WTC11 (cell line): Measurements from ENCODE around the gene VEGFC.

Experiments used
- CREB1 ChIP-seq: sonication (generic); formaldehyde crosslinking; IDR thresholded peaks from 2 replicates; pipeline ENCODE4 v1.8.0; 2023; ENCODE audit warnings: mild to moderate bottlenecking, missing genetic modification reagents
- CREM ChIP-seq: sonication (generic); formaldehyde crosslinking; IDR thresholded peaks from 2 replicates; pipeline ENCODE4 v1.8.1; 2022; ENCODE audit warnings: mild to moderate bottlenecking, missing genetic modification reagents, moderate library complexity
- IRF1 ChIP-seq: sonication (generic); formaldehyde crosslinking; IDR thresholded peaks from 2 replicates; pipeline ENCODE4 v1.8.0; 2023; ENCODE audit warnings: missing genetic modification reagents
- SP1 ChIP-seq: sonication (generic); formaldehyde crosslinking; conservative IDR thresholded peaks from 2 replicates; pipeline ENCODE4 v1.8.1; 2022; ENCODE audit warnings: missing genetic modification reagents
- TF ChIP-seq, protein P1 (sequence below): sonication (generic); formaldehyde crosslinking; IDR thresholded peaks from 2 replicates; pipeline ENCODE4 v1.8.1; 2023; ENCODE audit warnings: mild to moderate bottlenecking, missing genetic modification reagents
- TF ChIP-seq, protein P2 (sequence below): fragments of 200-600 bp; IDR thresholded peaks from 2 replicates; pipeline ENCODE4 v1.8.0; 2022; ENCODE audit warnings: antibody characterized with exemption
- TF ChIP-seq, protein P3 (sequence below): sonication (generic); formaldehyde crosslinking; IDR thresholded peaks from 2 replicates; pipeline ENCODE4 v1.8.1; 2022; ENCODE audit warnings: mild to moderate bottlenecking, missing genetic modification reagents, moderate library complexity, borderline replicate concordance
- TF ChIP-seq, protein P4 (sequence below): sonication (generic); formaldehyde crosslinking; IDR thresholded peaks from 2 replicates; pipeline ENCODE4 v1.8.1; 2023; ENCODE audit warnings: mild to moderate bottlenecking, missing genetic modification reagents, moderate library complexity
- TF ChIP-seq, protein P5 (sequence below): sonication (generic); formaldehyde crosslinking; IDR thresholded peaks from 2 replicates; pipeline ENCODE4 v1.8.0; 2022; ENCODE audit warnings: mild to moderate bottlenecking, missing genetic modification reagents

DNA sequence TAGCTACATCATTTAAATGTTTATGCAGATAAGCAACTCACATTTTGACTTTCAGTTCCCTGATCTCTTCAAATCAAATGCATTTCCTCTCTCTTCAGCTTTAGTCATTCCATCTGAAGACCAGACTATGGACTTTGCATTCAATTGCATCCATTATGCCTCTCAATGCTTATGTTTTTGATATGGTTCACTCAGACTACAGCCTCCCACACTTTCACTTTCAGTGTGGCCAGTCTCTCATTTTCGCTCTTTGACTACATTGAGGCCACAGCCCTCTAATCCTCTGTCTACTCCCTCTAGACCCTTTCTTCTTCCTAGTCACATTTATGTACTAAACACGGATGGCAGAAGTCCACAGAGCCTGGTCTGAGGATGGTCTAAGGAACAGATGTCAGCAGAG is 24.5 kb upstream of the VEGFC start:
- TF ChIP-seq, protein P1, sequence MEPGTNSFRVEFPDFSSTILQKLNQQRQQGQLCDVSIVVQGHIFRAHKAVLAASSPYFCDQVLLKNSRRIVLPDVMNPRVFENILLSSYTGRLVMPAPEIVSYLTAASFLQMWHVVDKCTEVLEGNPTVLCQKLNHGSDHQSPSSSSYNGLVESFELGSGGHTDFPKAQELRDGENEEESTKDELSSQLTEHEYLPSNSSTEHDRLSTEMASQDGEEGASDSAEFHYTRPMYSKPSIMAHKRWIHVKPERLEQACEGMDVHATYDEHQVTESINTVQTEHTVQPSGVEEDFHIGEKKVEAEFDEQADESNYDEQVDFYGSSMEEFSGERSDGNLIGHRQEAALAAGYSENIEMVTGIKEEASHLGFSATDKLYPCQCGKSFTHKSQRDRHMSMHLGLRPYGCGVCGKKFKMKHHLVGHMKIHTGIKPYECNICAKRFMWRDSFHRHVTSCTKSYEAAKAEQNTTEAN (CRISPR knock-in tag), result no peak
- TF ChIP-seq, protein P2, sequence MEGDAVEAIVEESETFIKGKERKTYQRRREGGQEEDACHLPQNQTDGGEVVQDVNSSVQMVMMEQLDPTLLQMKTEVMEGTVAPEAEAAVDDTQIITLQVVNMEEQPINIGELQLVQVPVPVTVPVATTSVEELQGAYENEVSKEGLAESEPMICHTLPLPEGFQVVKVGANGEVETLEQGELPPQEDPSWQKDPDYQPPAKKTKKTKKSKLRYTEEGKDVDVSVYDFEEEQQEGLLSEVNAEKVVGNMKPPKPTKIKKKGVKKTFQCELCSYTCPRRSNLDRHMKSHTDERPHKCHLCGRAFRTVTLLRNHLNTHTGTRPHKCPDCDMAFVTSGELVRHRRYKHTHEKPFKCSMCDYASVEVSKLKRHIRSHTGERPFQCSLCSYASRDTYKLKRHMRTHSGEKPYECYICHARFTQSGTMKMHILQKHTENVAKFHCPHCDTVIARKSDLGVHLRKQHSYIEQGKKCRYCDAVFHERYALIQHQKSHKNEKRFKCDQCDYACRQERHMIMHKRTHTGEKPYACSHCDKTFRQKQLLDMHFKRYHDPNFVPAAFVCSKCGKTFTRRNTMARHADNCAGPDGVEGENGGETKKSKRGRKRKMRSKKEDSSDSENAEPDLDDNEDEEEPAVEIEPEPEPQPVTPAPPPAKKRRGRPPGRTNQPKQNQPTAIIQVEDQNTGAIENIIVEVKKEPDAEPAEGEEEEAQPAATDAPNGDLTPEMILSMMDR, result no peak
- TF ChIP-seq CREB1 (CRISPR knock-in tag) (no peak), IRF1 (no peak), SP1 (CRISPR knock-in tag) (no peak), CREM (CRISPR knock-in tag) (no peak)
- TF ChIP-seq, protein P3, sequence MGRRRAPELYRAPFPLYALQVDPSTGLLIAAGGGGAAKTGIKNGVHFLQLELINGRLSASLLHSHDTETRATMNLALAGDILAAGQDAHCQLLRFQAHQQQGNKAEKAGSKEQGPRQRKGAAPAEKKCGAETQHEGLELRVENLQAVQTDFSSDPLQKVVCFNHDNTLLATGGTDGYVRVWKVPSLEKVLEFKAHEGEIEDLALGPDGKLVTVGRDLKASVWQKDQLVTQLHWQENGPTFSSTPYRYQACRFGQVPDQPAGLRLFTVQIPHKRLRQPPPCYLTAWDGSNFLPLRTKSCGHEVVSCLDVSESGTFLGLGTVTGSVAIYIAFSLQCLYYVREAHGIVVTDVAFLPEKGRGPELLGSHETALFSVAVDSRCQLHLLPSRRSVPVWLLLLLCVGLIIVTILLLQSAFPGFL (CRISPR knock-in tag), result no peak
- TF ChIP-seq, protein P4, sequence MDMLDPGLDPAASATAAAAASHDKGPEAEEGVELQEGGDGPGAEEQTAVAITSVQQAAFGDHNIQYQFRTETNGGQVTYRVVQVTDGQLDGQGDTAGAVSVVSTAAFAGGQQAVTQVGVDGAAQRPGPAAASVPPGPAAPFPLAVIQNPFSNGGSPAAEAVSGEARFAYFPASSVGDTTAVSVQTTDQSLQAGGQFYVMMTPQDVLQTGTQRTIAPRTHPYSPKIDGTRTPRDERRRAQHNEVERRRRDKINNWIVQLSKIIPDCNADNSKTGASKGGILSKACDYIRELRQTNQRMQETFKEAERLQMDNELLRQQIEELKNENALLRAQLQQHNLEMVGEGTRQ (CRISPR knock-in tag), result no peak
- TF ChIP-seq, protein P5, sequence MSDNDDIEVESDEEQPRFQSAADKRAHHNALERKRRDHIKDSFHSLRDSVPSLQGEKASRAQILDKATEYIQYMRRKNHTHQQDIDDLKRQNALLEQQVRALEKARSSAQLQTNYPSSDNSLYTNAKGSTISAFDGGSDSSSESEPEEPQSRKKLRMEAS (CRISPR knock-in tag), result no peak
